Hepatocyte (in vitro differentiated cells): ENCODE results near the gene CEACAM16. TPM values are rescaled to one million over a fixed set of nuclear protein-coding genes. Genes with fewer than 3 reads are reported as not detected.

Source experiments
- DNase-seq: peaks from one replicate; pipeline ENCODE4 v3.0.0-alpha.2; 2016; ENCODE audit warnings: low spot score
- H2AFZ ChIP-seq: fragments of 200-600 bp; sonication (generic); 2 replicates; pipeline ENCODE4 v1.6.0; 2016; ENCODE audit warnings: antibody characterized with exemption, mild to moderate bottlenecking
- H3K27ac ChIP-seq: fragments of 200-600 bp; sonication (generic); 2 replicates; pipeline ENCODE4 v1.5.1; 2016; ENCODE audit warnings: mild to moderate bottlenecking
- H3K27me3 ChIP-seq: fragments of 200-600 bp; sonication (generic); 2 replicates; pipeline ENCODE4 v1.6.1; 2016
- H3K36me3 ChIP-seq: fragments of 200-600 bp; sonication (generic); replicated peaks from 2 replicates; pipeline ENCODE4 v1.5.1; 2016; ENCODE audit warnings: low read depth; ENCODE audit not compliant: insufficient read depth
- H3K4me1 ChIP-seq: fragments of 200-600 bp; sonication (generic); 2 replicates; pipeline ENCODE4 v1.5.1; 2016; ENCODE audit warnings: mild to moderate bottlenecking, moderate library complexity; ENCODE audit not compliant: insufficient read depth
- H3K4me2 ChIP-seq: fragments of 200-600 bp; sonication (generic); 2 replicates; pipeline ENCODE4 v1.6.0; 2016
- H3K4me3 ChIP-seq: fragments of 200-600 bp; sonication (generic); 2 replicates; pipeline ENCODE4 v1.5.1; 2016; ENCODE audit warnings: mild to moderate bottlenecking
- H3K79me2 ChIP-seq: fragments of 200-600 bp; sonication (generic); 2 replicates; pipeline ENCODE4 v1.6.0; 2017; ENCODE audit warnings: mild to moderate bottlenecking
- H3K9me2 ChIP-seq: fragments of 200-600 bp; sonication (generic); replicated peaks from 2 replicates; pipeline ENCODE4 v1.6.0; 2017; ENCODE audit warnings: mild to moderate bottlenecking; ENCODE audit not compliant: insufficient read depth
- H3K9me3 ChIP-seq: fragments of 200-600 bp; sonication (generic); 2 replicates; pipeline ENCODE4 v1.5.1; 2016; ENCODE audit warnings: low read depth, mild to moderate bottlenecking
- H4K20me1 ChIP-seq: fragments of 200-600 bp; sonication (generic); 2 replicates; pipeline ENCODE4 v1.6.0; 2016; ENCODE audit warnings: mild to moderate bottlenecking; ENCODE audit not compliant: insufficient read depth, poor library complexity, severe bottlenecking
- EZH2 ChIP-seq: fragments of 200-600 bp; sonication (generic); IDR thresholded peaks from 2 replicates; pipeline ENCODE4 v1.6.1; 2016; ENCODE audit warnings: antibody characterized with exemption, mild to moderate bottlenecking, borderline replicate concordance
- EZH2phosphoT487 ChIP-seq: fragments of 200-600 bp; sonication (generic); IDR thresholded peaks from one replicate; pipeline ENCODE4 v1.6.1; 2018; ENCODE audit warnings: antibody characterized with exemption, mild to moderate bottlenecking, low read depth, moderate library complexity; ENCODE audit not compliant: unreplicated experiment, severe bottlenecking
- WGBS: methylation state at CpG from one replicate; pipeline ENCODE4 v1.1.6; 2016; ENCODE audit warnings: low lambda C conversion rate; ENCODE audit errors: missing lambda C conversion rate; 5-methylcytosine and 5-hydroxymethylcytosine counted together
- polyA plus RNA-seq: library from polyadenylated mRNA; unstranded; fragments of >200 nt; fragmentation: Nextera tagmentation; extraction: Ambion mirVana; gene quantifications from 2 replicates; pipeline ENCODE4 v1.2.1, GENCODE V29; 2016
- total RNA-seq: library from RNA; depleted of rRNA; stranded (reverse); fragments of >200 nt; gene quantifications from 2 replicates; pipeline ENCODE4 v1.2.3, GENCODE V29; 2014
- TF ChIP-seq, protein P1 (sequence below): fragments of 200-600 bp; sonication (generic); IDR thresholded peaks from 2 replicates; pipeline ENCODE4 v1.5.1; 2016; ENCODE audit warnings: antibody characterized with exemption, mild to moderate bottlenecking; ENCODE audit not compliant: poor library complexity

CEACAM16 gene
- total and polyA plus RNA-seq, 2 experiments from 2014 or later = 0.73 TPM; not detected in 1

DNA sequence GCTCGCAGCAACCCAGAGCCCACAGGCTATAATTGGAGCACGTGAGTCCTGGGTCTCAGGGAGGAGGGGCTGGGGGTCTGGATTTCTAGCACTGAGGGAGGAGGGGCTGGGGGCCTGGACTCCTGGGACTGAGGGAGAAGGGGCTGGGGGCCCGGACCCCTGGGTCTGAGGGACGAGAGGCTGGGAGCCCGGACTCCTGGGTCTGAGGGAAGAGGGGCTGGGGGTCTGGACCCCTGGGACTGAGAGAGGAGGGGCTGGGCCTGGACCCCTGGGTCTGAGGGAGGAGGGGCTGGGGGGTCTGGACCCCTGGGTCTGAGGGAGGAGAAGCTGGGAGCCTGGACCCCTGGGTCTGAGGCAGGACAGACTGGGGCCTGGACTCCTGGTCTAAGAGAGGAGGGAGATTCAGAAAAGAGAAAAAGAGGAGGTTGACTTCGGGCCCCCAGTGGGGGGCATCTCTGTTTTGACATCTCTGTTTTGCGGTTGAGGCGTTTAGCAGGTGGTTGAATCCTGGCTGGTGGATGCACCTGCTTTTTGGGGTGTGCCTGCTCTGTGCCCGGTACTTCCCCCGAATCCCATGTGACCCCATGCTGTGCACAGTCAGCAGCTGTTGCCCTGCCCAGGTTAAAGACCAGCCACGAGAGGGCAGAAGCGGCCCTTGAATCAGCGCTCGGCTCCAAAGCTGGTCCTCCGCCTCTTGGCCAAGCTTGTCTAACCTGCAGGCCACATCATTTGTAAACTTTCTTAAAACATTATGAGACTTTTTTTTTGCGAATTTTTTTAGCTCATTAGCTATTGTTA is 44.8 kb upstream of the CEACAM16 start:
- DNase-seq = peak; percentile 77
- no peak for TF ChIP-seq EZH2
- TF ChIP-seq, protein P1, sequence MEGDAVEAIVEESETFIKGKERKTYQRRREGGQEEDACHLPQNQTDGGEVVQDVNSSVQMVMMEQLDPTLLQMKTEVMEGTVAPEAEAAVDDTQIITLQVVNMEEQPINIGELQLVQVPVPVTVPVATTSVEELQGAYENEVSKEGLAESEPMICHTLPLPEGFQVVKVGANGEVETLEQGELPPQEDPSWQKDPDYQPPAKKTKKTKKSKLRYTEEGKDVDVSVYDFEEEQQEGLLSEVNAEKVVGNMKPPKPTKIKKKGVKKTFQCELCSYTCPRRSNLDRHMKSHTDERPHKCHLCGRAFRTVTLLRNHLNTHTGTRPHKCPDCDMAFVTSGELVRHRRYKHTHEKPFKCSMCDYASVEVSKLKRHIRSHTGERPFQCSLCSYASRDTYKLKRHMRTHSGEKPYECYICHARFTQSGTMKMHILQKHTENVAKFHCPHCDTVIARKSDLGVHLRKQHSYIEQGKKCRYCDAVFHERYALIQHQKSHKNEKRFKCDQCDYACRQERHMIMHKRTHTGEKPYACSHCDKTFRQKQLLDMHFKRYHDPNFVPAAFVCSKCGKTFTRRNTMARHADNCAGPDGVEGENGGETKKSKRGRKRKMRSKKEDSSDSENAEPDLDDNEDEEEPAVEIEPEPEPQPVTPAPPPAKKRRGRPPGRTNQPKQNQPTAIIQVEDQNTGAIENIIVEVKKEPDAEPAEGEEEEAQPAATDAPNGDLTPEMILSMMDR = peak; percentile 54
- no peak overlapping the region for H3K4me3 ChIP-seq
- peaks cover 24% of the 10 kb centered on the region for H3K79me2 ChIP-seq
- peak overlapping the region; percentile 4 for H3K27ac ChIP-seq
- no peaks in the 10 kb centered on the region for H3K4me1 ChIP-seq
- no peaks in the 10 kb centered on the region for H3K9me3 ChIP-seq
- no peaks in the 10 kb centered on the region for H4K20me1 ChIP-seq
- no peaks in the 10 kb centered on the region for H3K36me3 ChIP-seq
- H3K4me2 ChIP-seq = no peak overlapping the region
- WGBS = 77% methylated on average over 15 of the region's 16 CpGs
- no peaks in the 10 kb centered on the region for H3K9me2 ChIP-seq
- H3K27me3 ChIP-seq = no peaks in the 10 kb centered on the region
- no peak overlapping the region for H2AFZ ChIP-seq

DNA sequence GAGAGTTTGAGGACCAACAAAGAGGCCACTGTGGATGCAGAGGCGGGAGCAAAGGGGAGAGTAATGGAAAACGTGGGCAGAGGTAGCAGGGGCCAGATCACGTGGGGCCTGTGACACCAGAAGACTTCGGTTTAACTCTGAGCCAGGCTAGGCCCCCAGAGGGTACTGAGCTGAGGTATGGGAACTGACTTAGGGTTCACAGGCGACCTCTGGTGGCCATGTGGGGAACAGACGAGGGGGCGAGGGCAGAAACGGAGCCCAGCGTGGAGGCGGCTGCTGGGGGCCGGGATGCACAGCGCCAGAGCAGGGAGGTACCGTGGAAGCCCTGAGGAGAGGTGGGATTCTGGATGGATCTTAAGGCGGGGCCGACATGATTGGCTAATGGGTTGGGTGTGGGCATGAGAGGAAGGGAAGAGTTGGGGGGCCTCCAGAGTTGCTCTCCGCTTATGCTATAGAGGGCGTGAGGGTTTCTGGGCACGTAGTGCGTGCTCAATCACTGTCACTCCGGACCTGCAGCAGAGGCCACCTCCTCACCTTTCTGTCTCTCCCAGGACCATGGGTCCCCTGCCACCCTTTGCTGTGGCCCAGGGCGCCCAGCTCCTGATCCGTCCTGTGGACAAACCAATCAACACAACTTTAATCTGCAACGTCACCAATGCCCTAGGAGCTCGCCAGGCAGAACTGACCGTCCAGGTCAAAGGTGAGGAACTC is 41.6 kb upstream of the CEACAM16 start:
- no peak overlapping the region for H3K4me2 ChIP-seq
- WGBS = 53% methylated on average over 24 of the region's 25 CpGs
- no peaks in the 10 kb centered on the region for H3K36me3 ChIP-seq
- peak overlapping the region; percentile 34 for H3K27ac ChIP-seq
- H4K20me1 ChIP-seq = no peaks in the 10 kb centered on the region
- no peaks in the 10 kb centered on the region for H3K9me3 ChIP-seq
- no peak overlapping the region for H3K4me3 ChIP-seq
- no peaks in the 10 kb centered on the region for H3K27me3 ChIP-seq
- peak; percentile 78 for DNase-seq
- TF ChIP-seq, protein P1 = peak; percentile 67
- no peak for TF ChIP-seq EZH2
- no peaks in the 10 kb centered on the region for H3K79me2 ChIP-seq
- H3K9me2 ChIP-seq = no peaks in the 10 kb centered on the region
- no peaks in the 10 kb centered on the region for H3K4me1 ChIP-seq
- no peak overlapping the region for H2AFZ ChIP-seq

DNA sequence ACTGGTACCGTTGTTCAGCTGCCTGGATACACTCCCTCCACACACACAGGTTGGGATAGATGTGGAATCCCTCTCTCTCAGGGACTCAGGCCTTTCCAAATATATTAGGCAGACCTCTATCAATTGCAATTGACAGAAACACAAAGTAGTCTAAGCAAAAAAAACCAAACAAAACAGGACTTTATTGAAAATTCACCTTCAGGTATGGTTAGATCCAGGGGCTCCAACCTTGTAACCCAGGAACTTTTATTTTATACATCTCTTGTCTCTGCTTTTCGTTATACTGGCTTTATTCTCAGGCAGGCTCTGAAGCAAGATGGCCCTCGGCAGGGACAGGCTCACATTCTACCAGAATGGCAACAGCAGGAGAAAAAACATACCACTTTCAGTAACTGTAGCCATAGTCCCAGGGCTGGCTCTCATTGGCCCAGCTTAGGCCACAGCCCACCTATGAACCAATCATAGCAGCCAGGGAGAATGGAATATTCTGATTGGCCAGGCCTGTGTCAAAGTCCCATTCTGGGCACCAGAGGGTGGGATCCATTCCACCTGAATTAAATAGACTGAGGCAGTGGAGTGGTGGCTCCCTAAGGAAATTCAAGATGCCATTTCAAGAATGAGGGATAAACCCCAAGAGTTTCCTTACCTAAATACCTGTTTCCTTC is 40.8 kb upstream of the CEACAM16 start:
- Histone ChIP-seq H3K4me2 (no peak overlapping the region), H3K27ac (no peak overlapping the region), H3K9me3 (no peaks in the 10 kb centered on the region), H3K9me2 (no peaks in the 10 kb centered on the region), H3K4me1 (no peaks in the 10 kb centered on the region), H3K27me3 (no peaks in the 10 kb centered on the region), H4K20me1 (no peaks in the 10 kb centered on the region), H3K36me3 (no peaks in the 10 kb centered on the region), H3K4me3 (no peak overlapping the region), H3K79me2 (no peaks in the 10 kb centered on the region), H2AFZ (no peak overlapping the region)
- WGBS = 92% methylated on average over 3 of the region's 3 CpGs
- TF ChIP-seq, protein P1 = no peak
- no peak for TF ChIP-seq EZH2phosphoT487
- no peak for TF ChIP-seq EZH2
- no peak for DNase-seq
